Activated T-cell treated with anti-CD3 and anti-CD28 coated beads for 48 hours (primary cell): ENCODE results near the gene ADIPOR2.

Experiments
- DNase-seq: peaks from one replicate; pipeline ENCODE4 v3.0.0-alpha.2; 2020; ENCODE audit warnings: low read depth

Gene ADIPOR2

DNA sequence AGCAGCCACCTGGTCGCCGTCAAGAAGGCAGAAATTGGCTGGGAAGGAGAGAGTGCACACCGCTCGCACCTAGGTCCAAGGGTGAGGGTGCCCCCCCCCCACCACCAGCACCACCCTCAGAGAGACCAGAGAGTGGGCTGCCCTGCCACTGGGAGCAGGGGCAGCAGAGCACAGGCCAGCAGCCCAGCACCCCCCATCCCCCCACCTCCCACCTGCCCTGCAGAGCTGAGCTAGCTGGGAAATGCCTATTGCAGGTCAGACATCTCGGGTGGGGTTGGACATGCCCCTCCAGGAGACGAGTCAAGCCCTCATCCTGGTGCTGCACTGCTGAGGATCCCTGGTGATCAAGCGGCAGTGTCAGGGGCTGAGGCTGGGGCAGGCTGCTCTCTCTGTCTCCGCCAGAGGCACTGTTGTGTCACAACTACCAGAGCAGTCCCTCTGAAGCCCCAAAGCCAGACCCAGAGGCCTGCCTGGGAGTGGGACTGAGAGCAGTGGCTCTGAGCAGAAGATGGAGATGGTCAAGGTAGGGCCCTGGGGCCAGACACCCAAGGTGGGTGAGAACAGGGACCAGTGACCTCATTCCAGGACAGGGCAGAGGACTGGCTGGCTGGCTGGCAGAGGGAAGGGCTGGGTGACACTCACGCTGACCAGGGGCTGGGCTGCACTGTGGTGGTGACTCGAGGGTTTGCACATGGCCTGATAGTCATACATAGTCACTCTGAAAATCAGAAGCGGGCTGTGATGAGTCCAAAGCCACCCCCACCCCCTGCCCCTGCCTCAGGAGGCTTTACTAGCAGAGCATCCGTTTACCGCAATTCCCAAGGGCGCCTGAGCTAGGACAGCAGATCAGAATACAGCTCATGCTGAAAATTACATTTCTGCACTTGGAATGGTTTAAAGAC is 109.8 kb downstream of the ADIPOR2 start:
- DNase-seq: no peak

DNA sequence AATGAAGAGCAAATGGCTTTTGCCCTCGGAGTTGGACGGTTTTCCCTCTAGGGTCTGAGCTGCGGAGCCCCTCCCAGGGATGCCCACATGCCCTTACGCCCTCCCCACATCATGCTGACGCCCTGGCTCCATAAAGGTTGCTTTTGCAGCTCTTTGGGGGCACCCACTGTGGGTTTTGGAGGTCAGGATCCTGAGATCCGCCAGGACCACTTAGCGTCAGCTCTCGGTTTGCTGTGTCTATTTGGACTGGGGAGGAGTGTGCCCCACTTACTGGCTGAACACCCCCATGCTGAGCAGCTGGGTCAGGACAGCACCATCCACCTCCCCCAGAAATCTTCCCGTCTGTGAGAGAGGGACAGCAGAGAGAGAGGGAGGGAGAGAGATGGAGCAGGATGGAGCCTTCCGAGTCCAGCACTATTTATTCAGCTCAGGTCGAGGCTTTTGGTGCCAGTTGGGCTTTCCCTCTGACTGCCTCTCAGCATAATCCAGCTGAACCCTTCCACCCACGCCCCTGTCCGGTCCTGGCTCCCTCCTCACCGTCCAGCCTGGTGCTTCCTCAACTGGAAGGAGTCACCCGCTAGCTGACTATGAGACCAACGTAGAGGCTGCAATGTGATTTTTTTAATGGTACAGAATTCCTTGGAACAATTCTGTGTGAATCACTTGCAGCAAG is 110.6 kb downstream of the ADIPOR2 start:
- no peak for DNase-seq

DNA sequence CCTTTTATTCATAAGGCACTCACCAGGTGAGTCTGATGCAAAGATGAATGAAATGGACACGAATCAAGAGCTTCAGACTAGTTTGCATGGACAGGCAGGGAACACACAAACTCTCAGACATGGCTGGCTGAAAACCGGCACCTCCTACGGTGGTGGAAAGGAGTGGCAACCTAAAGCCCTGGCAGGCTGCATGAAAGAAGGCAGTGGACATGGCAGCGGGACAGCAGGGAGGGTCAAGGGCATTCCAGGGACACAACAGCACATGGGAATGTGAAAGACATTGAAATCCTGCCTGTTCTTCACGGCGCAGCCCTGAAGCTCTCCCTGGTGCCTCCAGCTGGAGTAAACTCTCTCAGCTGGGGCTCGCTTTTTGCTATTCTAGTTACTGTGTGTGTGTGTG is 112.9 kb downstream of the ADIPOR2 start:
- no peak for DNase-seq

DNA sequence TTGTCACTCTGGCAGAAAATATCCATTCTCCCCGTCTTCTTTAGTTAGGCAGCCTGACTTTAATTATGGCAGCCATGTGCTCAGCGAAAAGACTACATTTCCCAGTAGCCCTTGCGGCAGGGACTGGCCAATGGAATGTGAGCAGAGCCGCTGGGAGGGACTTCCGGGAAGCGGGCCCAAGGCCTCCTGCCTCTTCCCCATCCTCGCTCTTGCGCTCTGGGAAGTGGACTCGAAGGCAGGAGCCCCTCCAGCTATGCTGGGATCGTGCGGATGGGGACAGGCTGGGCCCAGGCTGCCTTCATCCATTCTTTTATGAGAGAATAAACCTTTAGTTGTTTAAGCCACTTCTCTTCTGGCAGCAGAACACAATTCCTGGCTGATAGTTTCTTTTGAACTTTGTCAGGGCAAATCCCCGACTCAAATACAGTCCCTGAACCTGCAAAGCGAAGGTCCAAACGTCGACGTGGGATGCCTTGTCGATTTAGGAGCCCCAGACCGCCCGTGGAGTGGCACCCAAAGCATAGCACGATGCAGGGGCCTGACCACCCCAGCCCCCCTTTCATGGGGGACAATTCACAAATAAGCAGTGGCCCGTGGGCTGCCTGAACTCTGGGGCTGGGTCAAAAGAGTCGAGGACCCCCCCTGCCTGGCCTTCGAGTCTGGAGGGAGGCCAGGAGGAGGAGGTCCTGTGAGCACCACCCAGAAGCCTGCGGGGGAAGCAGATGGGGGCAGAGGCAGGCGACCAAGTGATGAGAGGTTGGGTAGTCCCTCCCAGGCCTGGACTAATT is 113.9 kb downstream of the ADIPOR2 start:
- peak; percentile 79 for DNase-seq

DNA sequence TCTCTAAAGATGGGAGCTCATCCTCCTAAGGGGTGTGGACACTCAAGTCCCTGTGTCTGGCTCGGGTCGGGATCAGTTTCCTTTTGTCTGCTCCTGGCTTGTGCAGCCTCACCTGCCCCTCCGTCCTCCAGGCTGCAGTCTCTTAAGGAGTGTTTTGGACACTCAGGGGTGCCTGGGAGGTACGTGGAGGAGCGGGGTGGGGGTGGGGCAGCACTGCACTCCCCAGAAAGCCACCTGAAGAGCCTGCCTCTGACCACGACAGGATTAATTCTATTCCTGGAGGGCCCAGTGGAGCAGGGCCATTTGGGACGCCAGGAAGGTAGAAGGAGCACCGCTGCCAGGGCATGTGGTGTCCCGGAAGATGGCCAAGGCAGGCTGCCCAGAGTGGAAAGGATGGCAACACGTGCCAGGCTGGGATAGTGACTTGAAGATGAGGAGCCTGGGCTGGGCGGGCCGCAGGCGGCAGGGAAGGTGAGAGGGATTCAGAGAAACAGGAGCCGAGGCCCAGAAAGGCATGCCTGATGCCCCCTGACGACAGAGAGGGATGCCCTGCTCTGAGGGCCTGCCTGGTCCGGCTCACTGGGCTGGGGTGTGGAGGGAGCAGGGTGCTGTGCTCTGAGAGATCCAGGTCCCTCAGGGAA is 114.7 kb downstream of the ADIPOR2 start:
- no peak for DNase-seq

DNA sequence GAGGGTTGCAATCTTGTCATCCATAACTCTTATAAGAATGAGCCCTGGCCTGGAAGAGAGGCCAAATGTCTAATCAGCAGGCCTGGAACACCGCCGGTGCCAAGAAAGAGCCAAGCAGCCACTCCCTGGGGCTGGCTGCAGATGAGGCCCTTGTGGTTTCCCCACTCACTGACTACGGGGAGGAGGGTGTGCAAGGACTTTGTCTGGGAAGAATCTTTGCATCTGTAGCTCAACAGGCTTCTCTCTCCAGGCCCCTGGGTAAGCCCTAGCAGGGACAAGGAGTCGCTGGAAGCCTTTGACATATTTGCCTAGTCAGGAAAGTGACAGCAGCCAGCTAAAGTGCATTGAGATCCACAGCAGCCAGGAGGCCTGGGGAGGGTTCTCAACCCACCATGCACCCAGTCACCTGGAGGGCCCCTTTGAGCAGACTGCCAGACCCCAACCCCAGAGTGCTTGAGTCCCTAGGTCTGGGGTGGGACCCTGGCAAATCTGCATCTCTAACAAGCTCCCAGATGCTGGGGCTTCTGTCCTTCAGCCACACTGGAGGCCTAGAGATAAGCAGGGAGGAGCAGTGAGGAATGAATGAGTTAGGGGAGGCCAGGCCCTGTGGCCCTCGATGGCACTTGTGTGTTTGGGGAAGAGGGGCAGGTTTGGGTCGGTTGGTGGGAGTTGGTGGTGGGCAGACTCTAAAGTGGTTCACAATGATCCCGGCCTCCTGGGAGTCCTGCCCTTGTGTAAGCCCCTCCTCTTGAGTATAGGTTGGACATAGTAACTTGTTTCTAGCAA is 115.6 kb downstream of the ADIPOR2 start:
- DNase-seq: no peak

DNA sequence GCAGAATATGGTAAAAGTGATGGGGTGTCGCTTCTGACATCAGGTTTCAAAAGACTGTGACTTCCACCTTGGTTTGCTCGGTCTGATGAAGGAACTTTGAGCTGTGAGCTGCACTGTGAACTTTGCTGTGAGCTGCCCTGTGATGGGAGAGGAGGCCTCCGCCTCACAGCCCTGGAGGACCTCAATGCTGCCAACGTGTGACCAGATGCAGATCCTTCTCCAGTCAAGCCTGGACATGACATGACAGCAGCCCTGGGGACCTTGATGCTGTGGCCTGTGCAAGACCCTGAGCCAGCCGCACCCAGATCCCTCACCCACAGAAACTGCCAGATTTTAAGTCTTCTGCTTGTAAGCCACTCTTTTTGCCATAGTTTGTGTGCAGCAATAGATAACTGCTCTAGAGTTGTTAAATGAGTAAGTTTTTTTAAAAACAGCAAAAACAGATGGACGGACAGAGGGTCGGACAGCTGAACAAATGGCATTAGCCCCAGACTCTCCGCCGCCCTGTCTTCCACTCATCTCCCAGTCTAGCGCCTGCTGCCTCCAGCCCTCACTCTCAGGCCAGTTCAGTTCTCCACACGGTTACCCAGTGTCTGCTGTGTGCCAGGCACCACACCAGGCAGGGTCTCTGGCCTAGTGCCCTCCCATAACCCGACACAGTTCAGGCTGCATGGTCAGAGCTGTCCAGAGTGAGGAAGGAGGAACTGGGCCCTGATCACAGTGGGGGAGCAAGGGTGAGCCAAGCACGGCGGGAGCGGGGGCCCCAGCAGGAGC is 116.4 kb downstream of the ADIPOR2 start:
- DNase-seq: no peak

DNA sequence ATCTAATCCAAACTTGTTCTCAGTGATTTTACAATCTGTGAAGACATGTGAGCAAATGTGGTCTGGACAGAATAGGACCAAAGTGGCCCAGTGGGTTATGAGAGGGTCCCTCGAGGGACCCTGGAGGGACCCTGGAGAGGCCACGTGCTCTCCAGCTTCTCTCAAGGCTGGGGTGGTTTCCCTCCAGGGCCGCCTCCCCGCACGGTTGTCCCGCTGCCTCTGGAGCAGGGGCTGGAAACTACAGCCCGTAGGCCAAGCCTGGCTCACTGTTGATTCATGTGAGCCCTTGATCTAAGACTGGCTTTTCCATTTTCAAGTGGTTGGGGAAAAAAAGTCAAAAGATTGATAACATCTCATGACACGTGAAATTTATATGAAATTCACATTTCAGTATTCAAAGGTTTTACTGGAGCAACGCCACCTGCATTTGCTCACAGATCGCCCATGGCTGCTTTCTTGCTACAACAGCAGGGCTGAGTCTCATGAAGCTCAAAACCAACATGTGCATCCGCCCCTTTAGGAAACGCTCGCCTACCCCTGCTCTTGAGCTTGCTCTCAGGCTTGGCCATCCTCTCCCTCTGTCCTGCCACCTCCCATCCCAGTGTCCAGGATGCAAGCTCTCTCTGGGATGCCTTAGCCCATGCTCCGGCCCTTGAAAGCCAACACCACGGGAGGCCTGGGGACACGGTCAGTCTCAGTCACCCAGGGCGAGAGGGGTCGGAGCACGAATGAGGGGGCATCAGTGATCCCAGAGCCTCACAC is 117.3 kb downstream of the ADIPOR2 start:
- DNase-seq: no peak

DNA sequence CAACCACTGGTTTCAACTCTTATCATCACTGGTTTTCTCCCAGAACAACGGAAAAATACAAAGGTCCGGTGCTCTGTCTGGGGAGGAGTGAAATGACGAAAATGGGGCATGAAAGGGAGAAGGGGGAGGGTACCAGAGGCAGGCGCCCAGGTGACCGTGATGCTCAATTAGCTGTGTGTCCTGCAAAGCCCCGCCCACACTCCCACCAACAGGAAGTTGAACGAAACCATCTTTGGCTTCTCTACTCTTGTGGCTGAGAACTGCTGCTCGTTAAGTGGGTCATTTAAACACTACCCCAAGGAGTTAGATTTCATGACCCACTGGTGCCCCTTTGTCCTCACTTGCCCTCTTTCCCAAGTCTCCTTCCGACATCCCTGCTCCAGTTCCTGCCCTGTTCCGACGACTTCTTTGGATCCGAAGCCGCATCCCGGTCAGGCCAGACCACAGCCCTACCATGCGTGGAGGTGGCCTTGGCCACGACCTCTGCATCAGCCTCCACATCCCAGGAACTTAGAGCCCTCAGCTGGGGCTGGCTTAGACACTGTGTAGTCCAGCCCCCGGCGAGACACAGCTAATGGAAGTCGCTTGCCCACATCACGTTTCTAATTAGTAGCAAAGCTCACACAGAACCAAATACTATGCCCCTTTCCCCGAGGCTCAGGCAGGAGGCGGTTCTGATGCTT is 118.1 kb downstream of the ADIPOR2 start:
- DNase-seq: no peak

DNA sequence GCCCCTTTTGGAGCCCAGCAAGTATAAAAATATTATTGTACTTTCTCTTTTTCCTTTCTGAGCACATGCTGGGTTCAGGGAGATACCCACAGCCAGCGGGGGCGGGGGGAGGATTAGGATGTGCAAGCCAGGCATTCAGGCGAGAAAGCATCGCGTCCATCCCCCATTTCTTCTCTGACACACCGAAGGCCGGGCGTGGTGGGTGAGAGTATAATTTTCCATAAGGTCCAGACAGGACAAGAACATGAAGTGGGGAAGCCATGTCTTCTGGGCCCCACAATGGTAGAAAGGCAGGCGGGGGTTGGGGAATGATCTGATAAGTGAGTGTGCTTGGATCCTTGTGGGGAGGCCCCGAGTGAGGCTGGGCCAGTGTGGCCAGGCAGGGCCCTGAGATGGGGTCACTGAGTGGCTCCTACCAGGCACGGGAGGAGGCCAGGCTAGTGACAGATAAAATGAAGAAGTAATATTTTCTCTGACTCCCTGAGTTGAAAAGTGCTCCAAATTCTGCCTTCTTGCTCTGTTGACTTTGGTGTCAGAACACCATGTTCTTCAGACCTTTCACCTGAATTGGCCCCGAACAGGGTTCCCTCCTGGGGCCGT is 118.8 kb downstream of the ADIPOR2 start:
- no peak for DNase-seq

DNA sequence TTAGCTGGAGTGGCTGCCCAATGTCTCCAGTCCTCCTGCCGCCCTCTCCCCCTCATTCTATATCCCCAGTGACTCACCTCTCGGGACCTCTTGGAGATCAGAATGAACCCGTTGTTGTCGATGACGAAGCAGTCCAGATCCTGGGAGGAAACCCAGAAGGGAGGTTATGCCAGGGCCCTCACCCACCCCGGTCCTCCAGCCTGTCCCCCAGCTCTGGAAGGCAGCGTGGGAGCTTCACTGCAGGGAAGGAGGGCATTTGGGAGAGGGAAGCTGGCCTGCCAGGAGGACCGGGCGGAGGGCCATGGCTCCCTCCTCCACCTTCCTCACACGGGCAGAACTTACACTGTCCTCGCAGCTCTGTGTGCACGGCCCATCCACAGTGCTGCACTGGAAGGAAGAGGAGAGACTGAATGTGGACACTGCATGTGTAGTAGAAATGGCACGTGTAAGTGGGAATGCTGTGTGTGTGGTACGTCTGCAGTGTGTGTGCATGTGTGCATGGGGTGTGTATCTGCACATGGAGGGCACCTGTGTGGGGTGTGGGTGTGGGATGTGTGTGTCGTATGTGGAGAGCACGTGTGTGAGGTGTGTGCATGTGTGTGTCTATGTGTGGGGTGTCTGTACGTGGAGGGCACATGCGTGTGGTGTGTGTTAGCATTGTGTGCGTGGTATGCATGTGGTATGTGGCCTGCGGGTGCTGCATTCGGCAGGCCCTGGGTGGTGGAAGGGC is 119.5 kb downstream of the ADIPOR2 start:
- no peak for DNase-seq

DNA sequence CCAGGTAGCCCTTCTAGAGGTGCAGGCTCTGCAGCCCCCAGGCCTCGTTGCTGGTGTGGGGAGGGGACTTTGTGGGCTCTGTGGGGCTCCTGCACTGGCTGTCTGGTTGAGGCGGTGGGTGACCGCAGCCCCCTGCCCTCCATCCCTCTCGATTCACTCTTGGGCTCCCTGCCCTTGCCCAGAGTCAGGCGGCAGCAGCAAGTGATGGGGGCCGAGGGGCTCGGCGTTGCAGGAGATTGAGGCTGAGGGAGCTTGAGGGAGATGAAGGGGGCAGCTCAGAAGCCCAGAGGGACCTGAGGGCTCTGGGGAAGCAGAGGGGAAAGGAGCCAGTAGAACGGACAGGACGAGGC is 120.0 kb downstream of the ADIPOR2 start:
- DNase-seq: no peak

DNA sequence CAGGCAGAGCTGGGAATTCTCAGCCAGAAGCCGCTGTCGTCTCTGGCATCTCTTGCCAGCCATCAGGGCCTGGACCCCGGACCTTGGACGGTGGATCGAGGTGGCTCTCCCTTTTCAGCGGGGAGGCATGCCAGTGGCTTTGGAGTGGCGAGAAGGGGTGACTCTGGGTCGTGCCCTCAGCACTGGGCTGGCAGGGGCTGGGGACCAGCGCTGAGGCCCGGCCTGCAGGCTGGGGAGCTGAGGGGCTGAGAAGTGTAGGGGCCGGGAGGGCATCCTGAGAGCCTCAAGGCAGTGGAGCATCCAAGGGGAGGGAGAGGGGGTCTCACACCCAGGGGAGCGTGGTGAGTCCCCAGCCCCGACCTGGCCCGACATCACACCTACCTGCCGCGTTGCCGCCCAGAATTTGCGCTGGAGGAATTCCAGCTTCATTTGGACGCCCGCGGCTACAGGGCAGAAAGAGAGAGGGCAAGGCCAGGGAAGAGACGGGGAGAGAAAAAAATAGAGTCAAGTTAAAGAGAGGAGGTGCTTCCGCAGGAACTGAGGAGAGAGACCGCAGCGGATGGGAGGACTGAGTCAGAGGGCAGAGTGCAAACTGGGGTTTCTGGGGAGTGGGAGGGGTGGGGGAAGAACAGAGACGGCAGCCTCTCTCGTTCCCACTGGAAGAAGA is 120.5 kb downstream of the ADIPOR2 start:
- DNase-seq: no peak

DNA sequence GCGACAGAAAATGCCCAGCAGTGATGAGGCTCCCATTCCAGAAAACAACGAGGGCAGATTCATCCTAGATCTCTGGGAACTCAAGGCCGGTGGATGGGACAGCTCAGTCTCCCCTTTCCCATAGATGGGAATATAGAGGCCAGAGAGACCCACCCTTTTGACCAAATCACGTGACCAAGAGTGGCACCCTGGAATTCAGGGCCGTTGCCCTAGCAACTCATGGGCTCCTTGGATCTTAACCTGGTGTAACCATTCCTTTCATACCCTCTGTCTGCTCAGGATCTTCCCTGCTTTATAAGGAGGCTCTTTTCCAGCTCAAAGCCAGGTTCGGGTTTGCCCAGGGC is 121.0 kb downstream of the ADIPOR2 start:
- DNase-seq: no peak

DNA sequence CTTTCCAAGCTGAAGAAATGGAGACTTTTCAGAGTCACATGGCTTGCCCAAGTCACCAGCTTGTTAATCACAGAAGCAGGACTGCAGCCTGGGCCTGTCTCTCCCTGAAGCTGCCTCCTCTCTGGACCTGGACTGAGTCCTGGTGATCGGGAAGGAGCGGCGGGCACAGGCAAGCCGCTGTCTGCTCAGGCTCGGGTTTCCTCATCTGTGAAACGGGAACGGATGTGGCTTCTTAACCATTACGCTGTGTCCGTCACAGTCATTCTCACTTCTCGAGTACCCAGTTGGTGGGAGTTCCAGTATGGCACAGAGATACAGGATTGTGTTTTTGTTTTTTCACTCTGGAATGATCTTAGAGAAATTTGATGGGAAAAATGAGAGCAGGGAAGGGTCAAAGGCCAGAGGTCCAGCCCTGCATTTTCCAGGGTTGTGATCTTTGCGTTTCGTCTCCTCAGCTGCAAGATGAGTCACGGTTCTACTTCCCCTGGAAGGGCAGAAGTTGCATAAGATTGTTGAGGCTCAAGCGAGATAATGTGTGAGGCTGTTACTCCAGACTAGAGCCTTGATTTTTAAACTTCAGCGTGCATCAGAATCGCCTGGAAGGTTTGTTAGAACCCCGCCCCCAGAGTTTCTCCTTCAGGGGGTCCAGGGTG is 121.9 kb downstream of the ADIPOR2 start:
- no peak for DNase-seq

DNA sequence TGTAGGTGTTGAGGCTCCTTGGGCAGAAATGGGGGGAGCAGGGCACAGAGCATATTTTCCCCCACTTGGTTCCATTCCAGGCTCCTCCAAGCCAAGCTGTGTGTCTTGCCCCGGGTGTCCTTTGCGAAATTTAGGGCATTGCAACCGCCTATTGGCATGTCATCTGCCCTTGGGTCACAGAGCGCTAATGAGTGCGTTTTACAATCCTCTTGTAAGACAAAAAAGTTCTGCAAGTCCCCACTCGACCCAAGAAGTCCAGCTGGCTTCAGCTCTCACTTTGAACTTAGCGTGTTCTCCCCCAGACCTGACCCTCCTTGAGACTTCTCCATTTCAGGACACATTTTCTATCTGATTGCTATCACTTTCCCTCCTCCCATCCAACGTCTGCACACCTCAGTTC is 123.4 kb downstream of the ADIPOR2 start:
- no peak for DNase-seq

DNA sequence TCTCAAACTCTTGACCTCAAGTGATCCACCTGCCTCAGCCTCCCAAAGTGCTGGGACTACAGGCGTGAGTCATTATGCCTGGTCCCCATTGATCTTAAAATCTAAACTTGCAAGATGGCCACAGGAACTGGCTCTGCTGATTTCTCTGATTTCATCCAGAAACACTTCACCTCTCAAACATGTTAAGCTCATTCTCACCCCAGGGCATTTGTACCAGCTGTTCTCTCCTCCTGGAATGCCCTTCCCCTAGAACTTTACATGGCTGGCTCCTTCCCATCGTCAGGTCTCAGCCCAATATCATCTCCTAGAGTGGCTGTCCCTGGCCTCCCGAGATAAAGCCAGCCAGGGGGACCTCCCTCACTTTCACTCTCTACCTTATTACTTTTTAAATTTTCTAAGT is 124.2 kb downstream of the ADIPOR2 start:
- DNase-seq: no peak
